Osteocyte (in vitro differentiated cells): ENCODE measurements around the gene UTP4. TPM values are rescaled to one million over a fixed set of nuclear protein-coding genes. Genes with fewer than 3 reads are reported as not detected.

Source experiments
- DNase-seq: peaks from one replicate; pipeline ENCODE4 v3.0.0; 2021; ENCODE audit warnings: mixed read lengths; ENCODE audit not compliant: unreplicated experiment; ENCODE audit errors: extremely low spot score
- H3K27ac Mint-ChIP-seq: one replicate; pipeline ENCODE4 v1.8.0; 2021; ENCODE audit warnings: mild to moderate bottlenecking, mixed read lengths; ENCODE audit not compliant: unreplicated experiment
- H3K27me3 Mint-ChIP-seq: one replicate; pipeline ENCODE4 v1.8.0; 2021; ENCODE audit warnings: mixed read lengths; ENCODE audit not compliant: unreplicated experiment
- H3K36me3 Mint-ChIP-seq: one replicate; pipeline ENCODE4 v1.8.0; 2021; ENCODE audit warnings: mixed read lengths; ENCODE audit not compliant: unreplicated experiment
- H3K4me1 Mint-ChIP-seq: one replicate; pipeline ENCODE4 v1.8.0; 2021; ENCODE audit warnings: mixed read lengths; ENCODE audit not compliant: unreplicated experiment
- H3K4me3 Mint-ChIP-seq: one replicate; pipeline ENCODE4 v1.8.0; 2021; ENCODE audit warnings: mild to moderate bottlenecking, moderate library complexity, mixed read lengths; ENCODE audit not compliant: unreplicated experiment
- H3K9me3 Mint-ChIP-seq: one replicate; pipeline ENCODE4 v1.8.0; 2021; ENCODE audit warnings: mixed read lengths; ENCODE audit not compliant: unreplicated experiment
- total RNA-seq: library from RNA; stranded (reverse); gene quantifications from 2 replicates; pipeline ENCODE4 v1.2.1, GENCODE V29; 2021
- TF ChIP-seq, protein P1 (sequence below): fragments of 200-600 bp; sonication (generic); IDR thresholded peaks from 2 replicates; pipeline ENCODE4 v1.5.0; 2021; ENCODE audit warnings: antibody characterized with exemption, mild to moderate bottlenecking, moderate library complexity

The UTP4 gene
- total RNA-seq, 1 donor from 2014 or later: 41.8 TPM

DNA sequence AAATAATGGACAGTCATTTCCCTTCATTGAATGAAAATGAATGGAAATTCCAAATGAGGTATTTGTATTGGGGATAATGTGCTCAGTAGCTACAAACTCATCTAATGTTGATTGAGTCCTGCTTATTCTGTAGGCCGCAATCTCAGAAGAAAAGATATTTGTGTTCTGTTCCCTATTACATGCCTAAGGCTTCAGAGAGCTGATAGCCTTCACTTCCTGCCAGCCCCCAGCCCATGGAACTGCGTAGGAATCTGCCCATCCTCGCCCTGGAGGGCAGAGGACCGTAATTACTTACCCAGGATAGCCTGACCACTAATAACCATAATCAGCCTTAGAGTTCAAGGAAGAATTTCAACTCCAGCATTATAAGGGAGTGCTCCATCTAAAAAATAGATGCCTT is 36.6 kb downstream of the UTP4 start:
- H3K27me3 Mint-ChIP-seq: no peaks in the 10 kb centered on the region
- H3K9me3 Mint-ChIP-seq: no peaks in the 10 kb centered on the region
- no peak overlapping the region for H3K27ac Mint-ChIP-seq
- peaks cover 32% of the 10 kb centered on the region for H3K4me1 Mint-ChIP-seq
- DNase-seq: no peak
- H3K4me3 Mint-ChIP-seq: no peak overlapping the region
- peaks cover 35% of the 10 kb centered on the region for H3K36me3 Mint-ChIP-seq
- TF ChIP-seq, protein P1, sequence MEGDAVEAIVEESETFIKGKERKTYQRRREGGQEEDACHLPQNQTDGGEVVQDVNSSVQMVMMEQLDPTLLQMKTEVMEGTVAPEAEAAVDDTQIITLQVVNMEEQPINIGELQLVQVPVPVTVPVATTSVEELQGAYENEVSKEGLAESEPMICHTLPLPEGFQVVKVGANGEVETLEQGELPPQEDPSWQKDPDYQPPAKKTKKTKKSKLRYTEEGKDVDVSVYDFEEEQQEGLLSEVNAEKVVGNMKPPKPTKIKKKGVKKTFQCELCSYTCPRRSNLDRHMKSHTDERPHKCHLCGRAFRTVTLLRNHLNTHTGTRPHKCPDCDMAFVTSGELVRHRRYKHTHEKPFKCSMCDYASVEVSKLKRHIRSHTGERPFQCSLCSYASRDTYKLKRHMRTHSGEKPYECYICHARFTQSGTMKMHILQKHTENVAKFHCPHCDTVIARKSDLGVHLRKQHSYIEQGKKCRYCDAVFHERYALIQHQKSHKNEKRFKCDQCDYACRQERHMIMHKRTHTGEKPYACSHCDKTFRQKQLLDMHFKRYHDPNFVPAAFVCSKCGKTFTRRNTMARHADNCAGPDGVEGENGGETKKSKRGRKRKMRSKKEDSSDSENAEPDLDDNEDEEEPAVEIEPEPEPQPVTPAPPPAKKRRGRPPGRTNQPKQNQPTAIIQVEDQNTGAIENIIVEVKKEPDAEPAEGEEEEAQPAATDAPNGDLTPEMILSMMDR: no peak

DNA sequence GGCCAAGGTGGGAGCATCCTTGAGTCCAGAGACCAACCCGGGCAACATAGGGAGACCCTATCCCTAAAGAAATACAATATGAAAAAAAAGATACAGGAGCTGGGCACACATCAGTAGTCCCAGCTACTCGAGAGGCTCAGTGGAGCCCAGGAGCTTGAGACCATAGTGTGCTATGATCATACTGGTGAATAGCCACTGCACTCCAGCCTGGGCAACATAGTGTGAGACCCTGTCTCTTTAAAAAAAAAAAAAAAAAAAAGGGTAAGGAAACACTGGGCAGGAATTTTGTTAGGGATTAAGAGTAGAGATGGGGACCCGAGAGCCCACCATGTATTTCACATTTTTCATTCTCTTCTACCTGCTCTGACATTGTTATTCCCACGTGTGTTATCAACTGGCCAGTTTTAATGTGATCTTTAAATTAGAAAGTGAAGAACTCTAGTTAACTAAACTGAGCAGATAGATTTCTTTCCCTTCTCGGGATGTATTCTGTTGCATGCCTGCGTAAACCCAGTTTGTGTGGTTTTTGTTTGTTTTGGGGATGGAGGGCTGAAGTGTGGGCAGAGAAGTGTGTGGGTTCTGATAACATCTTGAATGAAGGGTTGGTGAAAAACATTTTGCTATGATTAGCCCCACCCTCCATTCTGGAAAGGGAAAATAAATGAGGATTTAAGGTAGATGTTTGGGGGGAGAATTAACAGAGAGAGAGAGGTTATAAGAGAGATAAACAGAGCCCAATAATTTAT is 37.3 kb downstream of the UTP4 start:
- peaks cover 34% of the 10 kb centered on the region for H3K36me3 Mint-ChIP-seq

DNA sequence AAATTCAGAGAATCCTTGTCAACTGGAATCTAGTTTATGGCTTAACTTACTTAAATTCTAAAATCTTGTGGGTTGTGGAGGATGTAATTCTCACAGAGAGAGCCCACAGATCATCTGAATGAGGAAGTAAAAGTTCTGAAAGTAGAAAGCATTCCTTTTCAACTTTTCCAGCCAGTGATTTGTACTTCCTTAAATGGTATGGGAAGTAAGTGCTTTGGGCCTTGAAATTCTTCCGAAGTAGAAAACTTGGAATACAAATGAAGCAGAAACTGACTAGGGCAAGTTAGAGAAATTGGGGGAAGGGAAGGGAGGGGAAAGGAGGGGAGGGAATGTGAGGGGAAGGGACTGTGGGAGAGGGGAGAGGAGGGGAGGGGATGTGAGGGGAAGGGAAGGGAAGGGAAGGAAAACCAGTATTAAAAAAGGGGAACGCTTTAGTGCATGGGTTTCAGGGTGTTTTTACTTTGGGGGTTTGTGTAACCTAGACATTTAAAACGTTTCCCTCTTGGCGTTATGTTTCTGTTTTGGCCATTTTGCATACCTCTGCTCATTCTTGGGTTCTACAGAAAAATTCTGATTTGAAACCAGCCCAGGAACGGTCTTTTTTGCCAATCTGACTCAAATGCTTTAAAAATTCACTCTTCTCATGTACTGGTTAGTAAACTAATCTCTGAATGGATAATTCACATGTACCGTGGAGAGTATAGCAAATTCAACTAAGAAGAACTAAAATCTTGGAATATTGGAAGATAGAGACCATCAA is 39.1 kb downstream of the UTP4 start:
- TF ChIP-seq, protein P1: no peak
- Mint-ChIP-seq H3K4me3 (no peak overlapping the region), H3K36me3 (peaks cover 28% of the 10 kb centered on the region), H3K27ac (peak overlapping the region; percentile 69), H3K9me3 (no peaks in the 10 kb centered on the region), H3K27me3 (no peaks in the 10 kb centered on the region), H3K4me1 (peaks cover 26% of the 10 kb centered on the region)
- no peak for DNase-seq

More for the DNA sequence above, 37.3 kb downstream of the UTP4 start:
- Mint-ChIP-seq H3K27me3 (no peaks in the 10 kb centered on the region), H3K4me1 (peaks cover 32% of the 10 kb centered on the region), H3K4me3 (no peak overlapping the region), H3K27ac (no peak overlapping the region), H3K9me3 (no peaks in the 10 kb centered on the region)
- no peak for DNase-seq
- TF ChIP-seq, protein P1: no peak

DNA sequence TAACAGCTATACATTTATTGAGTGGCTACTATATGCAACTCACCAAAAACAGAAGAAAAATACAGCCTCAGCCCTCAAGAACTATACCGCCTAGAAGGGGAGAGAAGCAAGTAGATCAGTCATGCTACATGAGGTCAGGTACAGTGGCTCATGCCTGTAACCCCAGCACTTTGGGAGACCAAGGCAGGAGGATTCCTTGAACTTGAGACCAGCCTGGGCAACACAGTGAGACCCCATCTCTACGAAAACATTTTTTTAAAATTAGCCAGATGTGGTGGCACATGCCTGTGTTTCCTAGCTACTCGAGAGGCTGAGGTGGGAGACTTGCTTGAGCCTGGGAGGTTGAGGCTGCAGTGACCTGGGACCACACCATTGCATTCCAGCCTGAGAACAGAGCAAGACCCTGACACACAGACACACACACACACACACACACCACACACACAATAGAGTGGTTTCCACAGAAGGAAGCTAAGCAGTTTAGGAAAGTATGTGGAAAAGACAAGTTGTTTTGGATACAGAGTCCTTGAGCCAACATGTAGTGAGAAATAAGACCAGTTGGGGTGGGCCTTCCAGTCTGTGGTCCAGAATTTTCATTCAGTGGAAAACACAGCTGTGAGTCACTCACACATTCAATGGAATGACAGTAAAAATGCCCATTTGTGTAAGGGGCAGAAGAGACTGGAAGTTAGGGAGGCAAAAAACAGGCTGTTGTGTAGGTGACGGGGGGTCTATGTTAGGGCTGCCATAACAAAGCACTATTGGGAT is 43.8 kb downstream of the UTP4 start:
- TF ChIP-seq, protein P1: no peak
- Mint-ChIP-seq H3K4me3 (no peak overlapping the region), H3K27me3 (no peaks in the 10 kb centered on the region), H3K9me3 (no peaks in the 10 kb centered on the region), H3K36me3 (peaks cover 4% of the 10 kb centered on the region), H3K27ac (no peak overlapping the region), H3K4me1 (peaks cover 31% of the 10 kb centered on the region)
- no peak for DNase-seq
